GM18505 (cell line): ENCODE results near the gene SGK2.

ENCODE experiments used
- ATAC-seq: cut with Tn5 transposase; IDR thresholded peaks from one replicate; pipeline ENCODE4 v1.9.1; 2021; ENCODE audit not compliant: unreplicated experiment
- POLR2A ChIP-seq: IDR thresholded peaks from 4 replicates; pipeline ENCODE4 v1.6.1; 2011; ENCODE audit warnings: borderline replicate concordance; ENCODE audit not compliant: insufficient read depth, insufficient read length; ENCODE audit errors: extremely low read depth

The SGK2 gene

GRCh38 chr20:43532416-43533055 is 26.3 kb upstream of the SGK2 start:
- no peak for TF ChIP-seq POLR2A
- ATAC-seq, result no peak

GRCh38 chr20:43533060-43533459 is 25.8 kb upstream of the SGK2 start:
- no peak for TF ChIP-seq POLR2A
- ATAC-seq, result no peak

- ATAC-seq, result no peak
- TF ChIP-seq POLR2A, result no peak
Measured at GRCh38 chr20:43534016-43534415, 24.8 kb upstream of the SGK2 start.

- no peak for ATAC-seq
- TF ChIP-seq POLR2A, result no peak
Measured at GRCh38 chr20:43534791-43535350, 24.0 kb upstream of the SGK2 start.

- no peak for TF ChIP-seq POLR2A
- ATAC-seq, result no peak
Measured at GRCh38 chr20:43535370-43536004, 23.3 kb upstream of the SGK2 start.

- TF ChIP-seq POLR2A, result no peak
- ATAC-seq, result no peak
Measured at GRCh38 chr20:43536041-43536816, 22.6 kb upstream of the SGK2 start.

GRCh38 chr20:43536817-43537440 is 21.9 kb upstream of the SGK2 start:
- ATAC-seq, result no peak
- TF ChIP-seq POLR2A, result no peak

- no peak for ATAC-seq
- TF ChIP-seq POLR2A, result no peak
Measured at GRCh38 chr20:43537921-43538877, 20.6 kb upstream of the SGK2 start.

- no peak for ATAC-seq
- no peak for TF ChIP-seq POLR2A
Measured at GRCh38 chr20:43538878-43539700, 19.7 kb upstream of the SGK2 start.

- ATAC-seq, result no peak
- no peak for TF ChIP-seq POLR2A
Measured at GRCh38 chr20:43539975-43540672, 18.7 kb upstream of the SGK2 start.

GRCh38 chr20:43540673-43541060 is 18.2 kb upstream of the SGK2 start:
- ATAC-seq, result no peak
- TF ChIP-seq POLR2A, result no peak

- no peak for ATAC-seq
- TF ChIP-seq POLR2A, result no peak
Measured at GRCh38 chr20:43541214-43541613, 17.6 kb upstream of the SGK2 start.

- TF ChIP-seq POLR2A, result no peak
- no peak for ATAC-seq
Measured at GRCh38 chr20:43542161-43542560, 16.7 kb upstream of the SGK2 start.
